ENCODE results near the gene FJX1.

Gene FJX1

GRCh38 chr11:35662649-35663407 lies 44.6 kb downstream of the FJX1 start, which contains the start of gene TRIM44 (continued):
- TF ChIP-seq BCL6B (tag by site-specific recombination; IDR thresholded peaks at IDR 0.05): peak; percentile 85
- TF ChIP-seq ZNF391 (tag by site-specific recombination; IDR thresholded peaks at IDR 0.05; ENCODE audit: borderline replicate concordance, low read depth): no peak
- no peak for TF ChIP-seq BCL11A (tag by site-specific recombination; IDR thresholded peaks at IDR 0.05; ENCODE audit: low read depth)
- TF ChIP-seq ZNF416 (tag by site-specific recombination; IDR thresholded peaks at IDR 0.05): no peak
- TF ChIP-seq ZNF23 (tag by site-specific recombination; IDR thresholded peaks at IDR 0.05; ENCODE audit: borderline replicate concordance): no peak
- TF ChIP-seq ZBTB44 (tag by site-specific recombination; IDR thresholded peaks at IDR 0.05): 0 out of 2 replicates have a peak, but pooled peaks have one; percentile 16
- no peak for TF ChIP-seq ZSCAN16 (tag by site-specific recombination; IDR thresholded peaks at IDR 0.05)
- 0 out of 2 replicates have a peak, but pooled peaks have one; percentile 9 for TF ChIP-seq CTCF (tag by site-specific recombination; IDR thresholded peaks at IDR 0.05)
- no peak for TF ChIP-seq ZNF223 (tag by site-specific recombination; IDR thresholded peaks at IDR 0.05)
- no peak for TF ChIP-seq ZNF433 (tag by site-specific recombination; IDR thresholded peaks at IDR 0.05; ENCODE audit: low read depth)
- TF ChIP-seq PRDM6 (tag by site-specific recombination; IDR thresholded peaks at IDR 0.05): no peak
- TF ChIP-seq ZNF10 (tag by site-specific recombination; IDR thresholded peaks at IDR 0.05): no peak
- TF ChIP-seq ZNF214 (tag by site-specific recombination; IDR thresholded peaks at IDR 0.05; ENCODE audit: borderline replicate concordance): no peak
- TF ChIP-seq ZNF610 (tag by site-specific recombination; IDR thresholded peaks at IDR 0.05; ENCODE audit: borderline replicate concordance): peak; percentile 49; the same call in 1 of the 2 replicates
- 0 out of 2 replicates have a peak, but pooled peaks have one; percentile 56 for TF ChIP-seq GLI4 (tag by site-specific recombination; IDR thresholded peaks at IDR 0.05)
- no peak for TF ChIP-seq ZNF621 (tag by site-specific recombination; IDR thresholded peaks at IDR 0.05)
- TF ChIP-seq ZNF518A (tag by site-specific recombination; conservative IDR thresholded peaks at IDR 0.05; ENCODE audit: low read depth): peak; percentile 86
- no peak for TF ChIP-seq ZNF639 (tag by site-specific recombination; IDR thresholded peaks at IDR 0.05)
- TF ChIP-seq ZNF510 (tag by site-specific recombination; IDR thresholded peaks at IDR 0.05; ENCODE audit: insufficient replicate concordance): no peak
- no peak for TF ChIP-seq ZNF112 (tag by site-specific recombination; IDR thresholded peaks at IDR 0.05)
- TF ChIP-seq ZBTB11 (tag by site-specific recombination; conservative IDR thresholded peaks at IDR 0.05; ENCODE audit: low read depth): peak; percentile 76; the same call in 1 of the 2 replicates

Data from HEK293 (cell line).